GM18858 (cell line): ENCODE data around the gene OR7G2.

Experiments used
- ATAC-seq: cut with Tn5 transposase; IDR thresholded peaks from one replicate; pipeline ENCODE4 v1.9.1; 2021; ENCODE audit not compliant: unreplicated experiment

OR7G2 gene

DNA sequence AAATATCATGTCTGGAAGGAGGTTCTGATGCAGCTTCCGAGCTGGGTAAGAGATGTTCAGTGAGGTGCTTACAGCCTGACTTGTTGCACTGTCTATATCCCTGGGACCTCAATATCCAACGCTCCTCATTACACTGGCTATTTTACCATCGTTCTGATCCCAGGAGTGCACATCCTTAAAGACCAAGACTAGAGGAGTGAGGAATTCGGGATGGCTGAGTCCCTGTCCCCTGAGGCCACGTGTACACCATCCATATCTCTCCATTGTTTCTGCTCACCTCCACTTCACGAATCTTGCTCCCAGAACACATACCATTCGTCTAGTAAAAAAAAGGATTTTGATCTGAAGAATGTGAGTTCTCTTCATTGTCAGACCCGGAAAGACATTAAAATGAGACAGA, at the start of gene OR7G2:
OR7G2 (minus strand) TSS at position 101 of the 400 bp plus-strand sequence. CDS start 4,232 bp downstream, outside the sequence.
- ATAC-seq: no peak

DNA sequence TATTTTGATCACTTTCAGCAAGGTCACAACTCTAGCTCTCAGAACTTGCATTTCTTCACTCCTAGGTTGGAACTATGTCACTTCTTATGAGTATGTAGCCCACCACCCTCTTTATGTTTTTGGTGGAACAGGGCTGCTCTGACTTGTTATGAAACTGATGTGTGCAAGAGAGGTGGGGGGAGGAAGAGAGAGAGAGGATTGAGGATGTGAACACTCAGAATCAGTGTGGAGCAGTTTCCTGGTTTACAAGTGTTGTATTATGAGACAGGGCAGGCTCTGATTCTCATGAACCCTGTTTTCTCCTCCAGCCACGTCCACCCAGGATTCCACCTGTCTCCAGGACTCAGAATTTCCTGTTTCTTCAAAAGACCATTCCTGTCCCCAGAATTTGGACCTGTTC, 49.0 kb upstream of the OR7G2 start:
- no peak for ATAC-seq

DNA sequence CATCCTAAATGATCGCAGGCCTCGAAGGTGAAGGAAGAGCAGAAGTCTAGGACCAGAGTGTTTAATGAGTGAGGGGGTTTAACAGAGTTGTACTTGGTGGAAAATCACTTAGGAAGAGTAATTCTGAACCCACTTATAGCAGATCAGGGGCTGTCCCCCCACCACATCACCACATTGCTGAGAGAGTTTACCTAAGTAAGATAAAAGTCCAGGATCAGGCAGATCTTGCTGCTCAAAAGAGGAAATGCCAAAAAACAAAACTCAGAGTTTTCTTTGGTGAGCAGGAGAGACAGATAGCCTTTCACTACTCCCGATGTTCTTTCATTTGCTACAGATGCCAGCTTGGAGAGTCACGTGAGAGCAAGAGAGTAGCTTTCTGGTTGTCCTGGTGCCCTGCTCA, 48.3 kb upstream of the OR7G2 start:
- no peak for ATAC-seq

DNA sequence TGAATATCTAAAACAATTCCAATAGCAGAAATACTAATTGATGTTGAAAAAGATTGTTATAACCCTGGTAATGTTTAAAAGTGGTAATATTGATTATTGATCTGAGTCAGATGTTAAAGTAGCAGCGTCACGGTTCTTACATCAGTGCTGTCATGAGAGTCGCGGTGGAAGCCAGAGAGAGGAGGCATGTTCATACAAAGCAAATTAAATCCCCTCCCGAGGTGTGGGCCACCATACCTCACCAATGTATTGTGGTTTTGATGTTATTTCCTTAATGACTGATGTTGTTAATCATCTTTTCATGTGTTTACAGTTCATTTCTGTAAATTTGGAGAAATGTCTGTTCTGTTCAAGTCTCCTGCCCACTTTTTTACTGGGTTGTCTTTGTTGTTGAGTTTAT, 44.1 kb upstream of the OR7G2 start:
- no peak for ATAC-seq

DNA sequence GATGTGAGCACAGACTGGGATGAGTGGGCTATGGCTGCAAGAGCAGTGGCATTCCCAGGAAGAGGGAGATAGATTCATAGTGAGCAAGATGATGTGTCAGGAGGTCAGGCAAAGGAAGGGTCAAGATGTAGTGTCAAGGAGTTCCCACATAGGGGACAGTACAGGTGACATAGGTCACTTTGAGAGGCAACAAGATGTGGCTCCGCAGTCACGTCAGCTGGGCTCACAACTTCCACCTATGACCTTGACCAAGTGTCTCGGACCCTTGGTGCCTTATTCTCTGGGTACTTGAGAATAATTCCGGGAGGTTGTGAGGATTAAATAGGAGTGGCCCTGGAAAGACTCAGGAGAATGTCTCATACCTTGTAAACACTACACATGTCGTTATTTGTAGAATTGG, 43.4 kb upstream of the OR7G2 start:
- no peak for ATAC-seq

DNA sequence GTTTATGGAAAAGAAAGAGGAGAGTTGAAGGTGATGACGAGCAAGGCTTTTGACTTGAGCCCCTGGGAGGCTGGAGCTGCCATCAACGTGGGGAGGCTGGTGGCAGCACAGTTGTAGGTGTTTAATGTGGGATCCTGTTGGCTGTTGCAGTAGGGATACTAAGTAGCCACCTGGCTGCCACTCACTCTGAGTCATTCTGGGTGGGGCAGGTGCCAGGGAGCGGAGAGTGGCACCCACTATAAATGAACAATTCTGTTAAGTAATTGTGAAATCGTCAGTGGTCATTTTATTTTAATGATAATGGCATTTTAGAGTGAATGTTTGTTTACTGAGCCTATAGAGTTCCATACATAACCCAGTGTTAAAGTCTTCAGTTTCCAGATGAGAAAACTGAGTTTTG, 42.7 kb upstream of the OR7G2 start:
- no peak for ATAC-seq

DNA sequence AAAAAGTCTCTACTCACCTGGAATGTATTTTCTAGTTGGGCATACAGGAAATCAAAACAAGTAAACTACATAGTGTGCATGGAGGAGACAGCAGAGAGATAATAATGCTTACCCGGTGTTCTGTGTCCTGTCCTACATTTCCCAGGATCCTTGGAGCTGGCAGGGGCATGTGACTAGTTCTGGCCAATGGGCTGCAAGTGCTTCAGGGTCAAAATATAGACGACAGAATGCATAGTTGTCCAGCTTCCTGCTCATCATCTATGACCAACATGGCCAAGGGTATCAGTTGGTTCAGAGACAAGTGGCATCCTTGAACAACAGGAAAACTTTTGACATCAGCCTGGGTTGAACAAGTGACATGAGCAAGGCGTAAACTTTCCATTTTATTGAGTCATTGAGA, 41.4 kb upstream of the OR7G2 start:
- ATAC-seq: no peak

DNA sequence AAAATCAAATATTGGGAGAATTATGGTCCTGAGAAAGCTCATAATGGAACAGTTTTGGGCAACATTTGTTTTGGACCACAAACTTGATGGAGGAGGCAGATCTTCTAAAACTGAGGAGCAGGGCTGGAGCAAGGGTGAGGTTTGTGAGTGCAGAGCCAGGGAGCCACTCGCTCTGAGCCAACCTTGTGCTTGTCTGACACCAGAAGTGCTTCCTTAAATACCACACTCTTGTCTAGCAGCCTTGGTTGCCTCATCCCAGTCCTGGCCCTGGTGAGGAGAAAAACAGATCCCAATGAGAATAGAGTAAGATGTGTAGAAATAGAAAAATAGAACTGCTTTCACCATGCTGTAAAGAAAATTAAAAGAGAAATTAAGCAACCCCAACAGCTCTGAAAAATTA, 39.6 kb upstream of the OR7G2 start:
- no peak for ATAC-seq

DNA sequence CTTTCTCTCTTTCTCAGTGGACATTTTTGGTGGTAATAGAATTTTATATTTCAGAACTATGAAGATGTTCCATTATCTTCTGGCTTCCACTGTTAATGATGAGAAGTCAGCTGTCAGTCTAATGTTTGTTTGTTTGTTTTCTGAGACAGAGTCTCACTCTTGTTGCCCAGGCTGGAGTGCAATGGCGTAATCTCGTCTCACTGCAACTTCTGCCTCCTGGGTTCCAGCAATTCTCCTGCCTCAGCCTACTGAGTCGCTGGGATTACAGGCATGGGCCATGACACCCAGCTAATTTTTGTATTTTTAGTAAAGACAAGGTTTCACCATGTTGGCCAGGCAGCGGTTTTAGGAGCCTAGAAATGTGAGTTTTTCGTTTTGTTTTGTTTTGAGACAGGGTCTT, 37.6 kb upstream of the OR7G2 start:
- no peak for ATAC-seq

DNA sequence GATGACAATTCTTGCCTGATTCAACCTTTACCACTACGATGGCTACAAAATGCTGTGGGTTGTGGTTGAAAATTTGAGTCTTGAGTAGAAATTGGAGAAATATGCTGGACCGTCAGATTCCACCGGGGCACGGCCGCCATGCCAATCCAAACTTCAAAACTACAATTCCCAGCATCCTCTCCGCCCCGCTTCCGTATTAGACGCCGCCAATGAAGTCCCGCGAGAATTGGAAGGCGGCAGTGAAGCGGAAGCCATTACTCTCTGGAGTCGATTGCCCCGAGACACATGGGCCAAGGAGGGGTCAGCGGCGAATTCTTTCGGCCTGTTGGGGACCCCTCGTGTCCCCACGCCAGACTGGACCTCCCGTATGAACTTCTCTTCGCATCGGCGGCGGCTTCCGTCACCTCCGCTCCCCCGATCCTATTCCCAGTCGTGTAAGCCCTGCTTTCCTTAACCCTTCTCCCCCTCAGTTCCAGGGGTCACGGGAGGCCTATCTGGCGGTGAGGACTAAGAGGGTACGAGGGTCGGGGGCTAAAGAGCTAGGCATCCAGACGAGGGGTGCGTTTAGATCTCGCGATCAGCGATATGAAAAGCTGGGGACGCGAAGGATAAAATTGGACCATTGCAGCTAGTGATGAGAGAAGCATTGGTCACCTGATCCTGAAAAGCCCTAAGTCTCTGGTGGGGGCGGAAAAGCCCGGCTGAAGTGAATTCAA, 33.0 kb upstream of the OR7G2 start, which contains the start of gene ZNF317:
ZNF317 (plus strand) TSS at position 239 of the 716 bp plus-strand sequence. CDS start 15,620 bp downstream, outside the sequence.
- ATAC-seq: peak; percentile 60

DNA sequence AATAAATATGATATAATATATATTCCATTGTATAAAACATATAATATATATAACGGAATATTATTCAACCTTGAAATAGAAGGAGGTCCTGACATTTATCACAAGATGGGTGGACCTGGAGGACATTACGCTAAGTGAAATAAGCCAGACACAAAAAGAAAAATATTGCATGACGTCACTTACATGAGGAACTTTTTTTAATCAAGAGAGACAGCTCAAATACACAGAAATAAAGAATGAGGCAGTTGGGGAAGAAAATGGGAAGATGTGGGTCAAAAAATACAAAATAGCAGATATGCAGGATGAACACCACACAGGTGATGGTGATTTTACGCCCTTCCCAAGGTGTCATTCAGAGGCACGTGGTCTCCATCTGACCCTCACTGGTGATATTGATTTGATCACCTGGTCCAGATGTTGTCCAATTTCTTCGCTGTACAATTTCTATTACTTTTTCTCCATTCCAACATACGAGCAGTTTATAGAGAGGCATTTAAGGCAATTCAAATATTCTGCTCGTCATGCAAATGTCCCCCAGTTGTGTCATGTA, 32.4 kb upstream of the OR7G2 start:
- ATAC-seq: peak; percentile 15

DNA sequence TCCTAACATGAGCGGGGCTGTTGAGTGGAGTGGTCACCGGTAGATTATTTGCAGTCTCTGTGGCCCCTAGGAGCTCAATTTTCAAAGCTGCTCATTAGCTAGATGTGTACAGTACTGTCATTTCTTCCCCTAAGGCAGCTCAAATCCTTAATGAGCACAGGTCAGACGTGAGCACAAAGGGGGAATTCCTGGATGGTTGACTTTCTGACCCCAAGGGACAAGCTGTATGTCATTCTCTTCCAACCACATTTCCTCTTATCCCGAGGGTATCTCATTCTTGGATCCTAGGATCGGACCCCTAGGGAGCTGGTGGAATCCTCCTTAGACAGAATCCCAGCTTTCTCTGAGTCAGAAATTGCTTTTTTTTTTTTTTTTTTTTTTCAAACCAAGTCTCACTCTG, 25.1 kb upstream of the OR7G2 start:
- no peak for ATAC-seq

DNA sequence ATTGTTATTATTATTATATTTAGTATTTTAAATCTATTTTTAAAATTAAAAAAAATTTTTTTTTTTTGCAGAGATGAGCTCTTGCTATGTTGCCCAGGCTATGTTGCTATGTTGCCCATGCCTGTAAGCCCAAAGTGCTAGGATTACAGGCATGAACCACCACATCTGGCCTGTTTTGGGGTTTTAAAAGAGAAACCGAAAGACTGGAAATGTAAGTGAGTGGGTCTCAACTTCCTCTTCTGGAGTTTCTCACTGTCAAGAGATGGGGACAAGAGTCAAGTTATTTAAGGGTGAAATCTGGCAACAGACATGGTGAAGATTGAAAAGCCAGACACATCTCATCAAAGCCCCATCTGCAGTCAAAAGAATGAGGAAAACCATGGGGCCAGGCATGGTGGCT, 23.7 kb upstream of the OR7G2 start:
- no peak for ATAC-seq

DNA sequence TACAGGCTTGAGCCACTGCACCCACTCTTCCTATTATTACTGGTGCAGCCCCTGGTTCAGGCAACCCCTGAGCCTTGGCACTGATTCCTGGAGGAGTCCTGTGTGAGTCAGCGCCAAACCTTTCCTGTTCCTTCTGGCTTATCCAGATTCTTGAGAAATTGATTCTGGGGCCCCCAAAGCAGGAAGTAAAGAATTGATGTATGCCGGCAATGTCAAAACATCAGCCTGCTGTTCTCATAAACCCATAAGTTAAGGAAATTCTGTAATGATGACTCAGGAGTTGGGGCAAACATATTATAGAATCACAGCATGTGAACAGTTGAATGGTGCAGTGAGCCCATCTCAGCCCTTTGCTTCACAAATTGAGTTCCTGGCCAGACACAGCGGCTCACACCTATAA, 20.9 kb upstream of the OR7G2 start:
- no peak for ATAC-seq

DNA sequence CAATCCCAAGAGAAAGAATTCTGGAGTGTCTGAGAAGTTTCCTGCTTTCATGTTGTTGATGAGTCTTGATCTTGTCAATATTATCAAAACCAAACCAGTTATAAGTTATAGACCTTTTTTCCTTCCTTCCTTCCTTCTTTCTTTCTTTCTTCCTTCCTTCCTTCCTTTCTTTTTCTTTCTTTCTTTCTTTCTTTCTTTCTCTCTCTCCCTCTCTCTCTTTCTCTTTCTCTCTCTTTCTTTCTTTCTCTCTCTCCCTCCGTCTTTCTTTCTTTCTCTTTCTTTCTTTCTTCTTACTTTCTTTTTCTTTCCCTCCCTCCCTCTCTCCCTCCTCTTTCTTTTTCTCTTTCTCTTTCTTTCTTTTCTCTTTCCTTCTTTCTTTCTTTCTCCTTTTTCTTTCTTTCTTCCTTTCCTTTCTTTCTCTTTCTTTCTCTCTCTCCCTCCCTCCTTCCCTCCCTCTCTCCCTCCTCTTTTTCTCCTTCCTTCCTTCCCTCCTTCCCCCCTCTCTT, 19.7 kb upstream of the OR7G2 start, which contains the start of gene OR7G3:
OR7G3 (minus strand) TSS at position 51 of the 506 bp plus-strand sequence; CDS start at position 51, 0 bp downstream.
- no peak for ATAC-seq

DNA sequence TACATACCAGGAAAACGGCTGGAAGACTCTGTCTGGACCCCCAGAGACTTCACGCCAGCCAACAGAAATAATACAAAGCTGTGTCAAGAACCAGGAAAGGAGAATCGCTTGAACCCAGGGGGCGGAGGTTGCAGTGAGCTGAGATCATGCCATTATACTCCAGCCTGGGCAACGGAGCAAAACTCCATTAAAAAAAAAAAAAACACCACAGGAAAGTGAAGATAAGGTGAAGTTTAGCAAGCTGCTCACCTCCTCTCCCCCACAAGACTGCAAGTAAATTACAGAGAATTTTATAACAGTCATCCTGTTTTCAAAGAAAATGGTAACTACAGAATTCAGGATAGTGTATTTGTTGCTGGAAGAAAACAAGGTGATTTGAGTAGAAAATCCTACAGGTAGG, 9.3 kb upstream of the OR7G2 start:
- ATAC-seq: no peak

DNA sequence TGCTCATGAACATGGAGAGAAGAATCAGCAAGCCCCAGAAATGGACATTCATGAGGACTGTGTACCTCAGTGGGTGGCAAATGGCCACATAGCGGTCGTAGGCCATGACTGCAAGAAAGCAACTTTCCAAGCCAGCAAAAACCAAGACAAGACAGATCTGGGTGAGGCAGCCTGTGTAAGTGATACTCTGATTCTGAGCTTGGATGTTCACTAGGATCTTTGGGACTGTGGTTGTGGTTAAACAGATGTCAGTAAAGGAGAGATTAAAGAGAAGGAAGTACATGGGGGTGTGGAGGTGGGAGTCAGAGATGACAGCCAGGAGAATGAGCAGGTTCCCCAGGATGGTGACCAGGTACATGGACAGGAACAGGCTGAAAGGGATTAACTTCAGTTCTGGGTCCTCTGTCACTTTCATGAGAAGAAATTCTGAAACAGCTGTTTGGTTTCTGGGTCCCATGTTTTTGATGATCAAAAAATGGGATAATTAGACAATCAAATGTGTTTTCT, 8.1 kb upstream of the OR7G2 start, which contains the start of gene OR7G1:
OR7G1 (minus strand) TSS at position 457 of the 507 bp plus-strand sequence; CDS start at position 457, 0 bp downstream.
- no peak for ATAC-seq

DNA sequence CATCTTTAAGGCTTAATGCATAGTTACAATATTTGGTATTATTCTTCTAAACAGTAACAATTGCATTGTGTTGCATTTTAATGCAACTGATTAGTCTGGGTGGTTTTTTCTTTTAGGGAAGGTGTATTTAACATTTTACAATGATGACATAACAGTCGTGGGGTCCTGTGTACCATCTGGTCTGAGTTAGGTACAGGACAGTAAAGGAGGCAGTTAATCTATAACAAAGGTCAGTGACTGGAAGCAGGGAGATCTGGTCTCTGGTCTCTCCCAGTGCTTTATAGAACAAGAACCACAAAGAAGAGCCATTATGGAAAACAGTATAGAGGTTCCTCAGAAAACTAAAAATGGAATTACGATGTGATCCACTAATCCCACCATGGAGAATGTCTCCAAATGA, 2.7 kb upstream of the OR7G2 start:
- ATAC-seq: no peak

DNA sequence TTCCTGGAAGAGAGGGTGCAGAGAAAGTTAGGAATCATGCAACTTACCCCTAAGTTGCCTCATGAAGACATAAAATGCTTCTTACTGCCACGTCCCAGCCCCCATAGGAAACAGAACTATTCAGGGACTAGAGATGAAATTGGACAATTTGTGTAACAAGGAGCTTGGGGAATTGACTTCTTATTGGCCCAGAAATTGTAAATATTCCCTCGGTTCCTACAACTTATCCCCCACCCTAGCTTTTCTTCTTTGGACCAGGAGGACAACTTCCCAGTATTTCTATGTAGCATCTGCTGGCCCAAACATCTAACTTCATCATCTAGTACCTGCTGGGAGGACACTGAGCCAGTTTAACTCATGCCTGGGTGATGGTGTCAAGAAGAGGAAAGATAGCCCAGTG, 20.5 kb downstream of the OR7G2 start, which contains the start of gene OR1M1:
OR1M1 (plus strand) TSS at position 301 of the 400 bp plus-strand sequence. CDS start 6,184 bp downstream, outside the sequence.
- no peak for ATAC-seq

DNA sequence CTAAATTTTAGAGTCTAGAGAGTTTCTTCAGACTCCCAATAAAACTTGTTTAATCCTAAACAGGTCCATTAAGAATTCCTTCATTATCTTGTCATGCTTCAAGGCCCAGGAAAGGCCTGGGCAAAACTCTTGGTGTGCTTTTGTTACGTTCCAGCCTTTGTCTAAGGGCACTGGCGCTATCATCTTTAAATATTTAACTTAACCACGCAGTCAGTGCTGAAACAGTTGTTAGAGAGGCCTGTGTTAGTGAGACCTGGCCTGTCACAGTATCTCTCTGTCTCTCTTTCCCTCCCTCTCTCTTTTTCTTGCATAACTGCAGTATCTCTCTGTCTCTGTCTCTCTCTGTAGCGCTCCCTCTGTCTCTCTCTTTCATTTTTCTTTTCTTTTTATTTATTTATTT, 28.6 kb downstream of the OR7G2 start:
- no peak for ATAC-seq

DNA sequence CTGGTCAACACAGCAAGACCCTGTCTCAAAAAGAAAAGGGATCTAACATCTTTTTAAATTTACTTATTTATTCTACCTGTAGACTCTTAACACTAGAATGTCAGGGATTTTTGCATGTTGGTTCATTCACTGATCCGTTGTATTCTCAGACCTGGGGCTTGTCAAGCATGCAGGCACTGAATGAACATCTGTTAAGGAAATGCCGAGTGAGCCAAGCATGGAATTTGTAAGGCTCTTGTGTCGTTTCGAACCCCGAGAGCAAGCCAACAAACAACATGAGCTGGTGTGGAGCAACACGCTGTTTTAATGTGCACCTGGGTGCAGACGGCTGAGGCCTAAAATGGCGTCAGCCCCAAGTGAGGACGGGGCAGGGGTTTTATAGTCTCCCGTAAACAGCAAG, 30.4 kb downstream of the OR7G2 start:
- no peak for ATAC-seq
